ENCODE results near the gene PRKG1.

GRCh38 chr10:51047857-51048256 lies 26.4 kb upstream of the PRKG1 start:
- no peak for TF ChIP-seq CTCF (IDR thresholded peaks at IDR 0.05; ENCODE audit: insufficient read depth, low read length)
- no peak for TF ChIP-seq POLR2AphosphoS5 (IDR thresholded peaks at IDR 0.05; ENCODE audit: low read depth)
- no peak for TF ChIP-seq SPI1 (IDR thresholded peaks at IDR 0.05; ENCODE audit: borderline replicate concordance, low read depth)

Measured in HL-60 (cell line).